GM21381 (cell line): ENCODE results near the gene BACH2.

Source experiments
- ATAC-seq: cut with Tn5 transposase; IDR thresholded peaks from one replicate; pipeline ENCODE4 v1.9.1; 2021; ENCODE audit warnings: mild to moderate bottlenecking, moderate library complexity; ENCODE audit not compliant: unreplicated experiment

The BACH2 gene

DNA sequence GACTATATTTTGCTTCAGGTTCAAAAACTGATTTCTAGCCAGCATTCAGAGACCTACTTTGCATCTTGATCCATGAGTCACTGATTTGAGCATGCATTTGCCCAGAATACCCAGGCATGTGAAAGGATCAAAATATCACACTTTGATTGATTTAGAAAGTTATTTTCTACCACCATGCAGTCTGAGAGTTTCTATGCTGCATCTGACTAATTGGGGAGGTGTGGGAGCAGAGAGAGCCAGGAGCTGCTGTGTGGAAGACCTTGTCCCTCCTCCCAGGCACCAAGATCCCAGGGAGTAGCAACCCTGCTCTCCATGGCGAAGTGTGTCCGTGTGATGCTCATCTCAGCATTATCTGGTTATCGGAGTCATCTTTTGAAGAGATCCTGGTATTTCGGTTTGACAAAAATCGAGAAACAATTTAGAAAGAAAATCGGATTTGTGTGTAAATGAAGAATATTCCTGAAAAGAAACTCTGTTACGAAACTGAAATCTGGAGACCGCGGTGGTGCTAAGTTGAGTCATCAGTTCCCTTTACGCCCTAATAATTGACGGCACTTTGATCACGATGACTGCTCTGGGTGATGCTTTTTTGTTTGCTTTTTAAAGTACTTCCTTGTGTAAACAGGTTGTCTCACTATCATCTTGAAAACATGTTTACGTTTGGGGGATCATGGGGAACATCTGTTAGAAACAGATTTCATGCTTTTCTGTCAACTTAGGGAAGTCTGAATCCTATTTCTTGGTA, 193.4 kb downstream of the BACH2 start:
- ATAC-seq = peak; percentile 79

DNA sequence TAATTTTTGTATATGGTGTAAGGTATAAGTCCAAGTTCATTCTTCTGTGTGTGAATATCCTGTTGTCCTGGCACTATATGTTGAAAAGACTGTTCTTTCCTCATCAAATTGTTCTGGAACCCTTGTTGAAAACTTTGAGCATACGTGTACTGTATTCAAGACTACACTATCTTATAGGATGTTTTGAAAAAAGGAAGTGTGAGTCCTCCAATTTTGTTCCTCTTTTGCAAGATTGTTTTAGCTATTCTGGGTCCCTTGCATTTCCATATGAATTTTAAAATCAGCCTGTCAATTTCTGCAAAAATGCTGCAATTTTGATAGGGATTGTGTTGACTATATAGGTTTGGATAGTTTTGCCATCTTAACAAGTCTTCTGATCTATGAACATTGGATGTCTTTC, 195.2 kb downstream of the BACH2 start:
- ATAC-seq = no peak

DNA sequence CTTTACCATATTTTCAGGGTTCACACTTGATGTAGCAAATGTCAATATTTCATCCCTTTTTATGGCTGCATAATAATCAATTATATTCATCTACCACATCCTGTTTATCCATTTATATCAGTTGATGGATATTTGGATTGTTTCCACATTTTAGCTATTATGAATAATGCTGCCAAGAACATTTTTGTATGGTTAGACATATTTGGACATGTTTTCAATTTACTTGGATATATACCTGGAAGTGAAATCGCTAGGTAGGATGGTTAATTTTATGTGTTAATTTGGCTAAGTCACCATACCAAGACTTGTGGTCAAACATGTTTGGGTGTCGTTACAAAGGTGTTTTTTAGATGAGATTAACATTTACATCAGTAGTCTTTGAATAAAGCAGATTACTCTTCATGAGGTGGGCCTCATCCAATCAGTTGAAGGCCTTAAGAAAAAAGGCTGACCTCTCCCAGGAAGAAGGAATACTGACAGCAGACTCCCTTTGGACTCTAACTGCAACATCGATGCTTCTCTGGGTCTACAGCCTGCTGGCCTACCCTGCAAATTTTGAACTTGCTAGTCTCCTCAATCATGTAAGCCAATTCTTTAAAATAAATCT, 196.5 kb downstream of the BACH2 start:
- ATAC-seq = no peak

DNA sequence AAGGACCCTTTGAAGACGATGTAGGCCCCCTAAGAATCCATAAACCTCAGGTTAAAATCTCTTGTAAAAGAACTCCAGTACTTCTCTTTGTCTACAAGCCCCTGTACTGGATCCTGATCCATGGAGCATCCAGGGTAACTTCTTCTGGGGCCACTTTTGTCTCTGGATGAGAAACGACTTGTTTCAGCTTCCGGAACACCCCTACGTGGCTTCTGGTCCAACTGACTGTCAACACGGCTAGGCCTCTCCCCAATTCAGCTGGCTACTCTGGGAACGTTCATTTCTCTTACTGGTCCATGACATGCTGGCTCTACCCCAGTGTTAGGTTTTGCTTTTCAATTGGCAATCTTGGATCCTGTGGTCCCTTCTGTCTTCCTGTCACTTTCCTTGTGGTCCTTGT, 198.0 kb downstream of the BACH2 start:
- ATAC-seq = no peak

DNA sequence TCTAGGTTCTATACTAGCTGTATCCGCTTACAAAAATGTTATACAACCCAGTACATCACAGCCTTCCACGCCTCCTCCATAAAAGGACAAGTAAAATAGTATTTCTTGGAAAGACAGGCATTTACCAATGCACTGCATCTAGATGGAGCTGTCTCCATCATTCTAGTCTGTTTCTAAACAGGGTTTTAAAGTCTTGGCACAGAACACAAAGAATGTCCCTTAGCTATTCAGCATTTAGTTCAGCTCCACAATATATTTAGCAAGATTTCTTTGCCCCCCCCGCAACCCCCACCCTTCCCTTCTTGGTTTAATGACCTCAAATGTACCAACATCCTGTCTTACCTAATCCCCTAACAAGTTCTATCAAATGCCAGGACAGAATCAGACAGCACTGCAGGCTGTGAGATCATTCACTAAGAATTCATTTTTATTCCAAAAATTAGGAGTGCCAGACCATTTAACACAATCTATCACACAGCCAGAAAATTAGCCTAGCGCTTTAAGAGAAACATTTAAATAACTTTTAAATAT, 198.6 kb downstream of the BACH2 start:
- ATAC-seq = no peak

DNA sequence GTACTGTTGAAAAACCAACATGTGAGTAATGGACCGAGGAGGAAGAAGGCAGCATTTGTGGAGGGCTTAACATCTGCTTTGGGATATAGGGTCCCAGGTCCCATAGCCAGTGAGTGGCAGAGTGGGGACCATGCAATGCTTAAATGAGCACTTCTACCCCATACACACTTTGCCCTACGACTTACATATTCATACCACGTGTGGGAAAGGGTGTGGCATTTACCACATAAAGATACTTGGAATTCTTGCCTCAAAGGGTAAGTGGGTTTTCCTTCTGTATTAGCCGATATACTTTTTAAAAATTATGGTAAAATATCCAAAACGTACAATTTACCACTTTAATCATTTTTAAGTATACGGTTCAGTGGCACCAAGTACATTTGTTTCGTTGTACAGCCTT, 199.3 kb downstream of the BACH2 start:
- ATAC-seq = no peak

DNA sequence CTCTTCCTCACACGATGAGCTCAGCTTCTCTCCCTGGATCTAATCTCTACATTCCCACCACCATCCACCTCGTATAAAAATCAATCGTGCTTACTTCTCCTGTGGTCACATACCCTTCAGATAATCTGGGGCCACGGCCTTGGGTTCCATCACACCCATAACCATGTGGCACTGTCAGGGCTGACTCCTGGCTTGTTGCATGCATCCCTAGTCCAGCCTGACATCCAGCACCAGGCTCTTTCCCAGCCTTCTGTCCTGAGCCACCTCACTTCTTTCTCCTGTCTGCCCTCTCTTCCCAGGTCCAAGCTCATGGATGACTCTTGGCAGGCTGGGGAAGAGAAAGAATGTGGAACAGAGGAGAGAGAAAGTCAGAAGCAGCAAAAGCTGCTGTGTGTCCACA, 199.8 kb downstream of the BACH2 start:
- ATAC-seq = no peak

DNA sequence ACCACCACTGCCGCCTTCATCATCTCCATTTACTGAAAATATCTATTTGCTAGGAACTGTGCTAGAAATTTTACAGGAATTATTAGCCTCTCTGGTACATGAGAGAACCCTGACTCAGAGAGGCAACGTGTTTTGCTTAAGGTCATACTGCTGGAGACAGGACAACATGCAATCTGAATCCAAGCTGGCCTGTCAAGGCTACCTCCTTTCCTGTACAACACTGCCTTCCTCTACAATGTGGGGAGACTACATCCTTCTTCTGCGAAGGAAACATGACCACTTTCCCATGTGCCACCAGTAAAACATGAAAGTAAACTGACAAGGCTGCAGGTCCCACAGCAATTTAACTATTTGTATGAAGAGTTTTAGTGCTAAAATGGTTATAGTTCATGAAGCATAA, 200.9 kb downstream of the BACH2 start:
- ATAC-seq = no peak

DNA sequence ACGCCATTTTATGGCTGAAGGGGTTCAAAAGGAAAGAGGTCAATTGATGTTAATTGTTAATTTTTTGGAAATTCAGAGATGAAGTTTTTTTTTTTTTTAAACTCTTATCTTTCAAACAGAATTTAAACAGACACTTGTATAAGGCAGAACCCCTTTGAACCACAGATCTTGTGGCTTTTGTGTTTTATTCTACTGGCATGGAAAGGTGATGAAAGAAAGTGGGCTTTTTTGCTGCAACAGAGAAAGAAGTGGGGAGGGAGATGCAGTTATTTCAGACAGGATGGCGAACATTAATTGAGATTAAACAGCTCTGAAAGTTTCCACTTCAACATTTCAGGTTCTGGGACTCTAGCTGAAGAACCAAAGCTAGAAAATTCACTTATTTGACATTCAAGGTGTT, 201.5 kb downstream of the BACH2 start:
- no peak for ATAC-seq

DNA sequence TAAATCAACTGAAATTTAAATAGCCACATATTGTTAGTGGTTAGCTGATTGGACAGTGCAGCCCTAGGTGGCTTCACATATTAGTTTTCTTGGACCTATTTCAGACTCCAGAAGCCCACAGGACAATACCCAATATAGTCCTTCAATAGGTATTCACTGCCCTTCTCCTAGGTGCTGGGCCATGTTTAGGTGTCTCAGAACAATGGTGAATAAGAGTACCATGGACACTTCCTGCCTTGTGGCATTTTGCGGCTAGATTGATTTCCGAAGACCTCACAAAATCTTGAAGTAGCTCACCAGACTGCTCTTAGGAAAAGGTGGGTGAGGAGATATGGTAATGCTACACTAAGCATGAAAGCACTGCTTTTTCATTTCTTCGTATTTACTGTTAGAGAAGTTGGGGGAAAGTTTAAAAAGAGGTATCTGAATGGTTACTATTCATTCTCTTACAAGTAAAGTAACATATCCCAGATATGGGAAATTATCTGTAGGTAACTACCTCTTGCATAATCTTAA, 203.0 kb downstream of the BACH2 start:
- ATAC-seq = no peak

DNA sequence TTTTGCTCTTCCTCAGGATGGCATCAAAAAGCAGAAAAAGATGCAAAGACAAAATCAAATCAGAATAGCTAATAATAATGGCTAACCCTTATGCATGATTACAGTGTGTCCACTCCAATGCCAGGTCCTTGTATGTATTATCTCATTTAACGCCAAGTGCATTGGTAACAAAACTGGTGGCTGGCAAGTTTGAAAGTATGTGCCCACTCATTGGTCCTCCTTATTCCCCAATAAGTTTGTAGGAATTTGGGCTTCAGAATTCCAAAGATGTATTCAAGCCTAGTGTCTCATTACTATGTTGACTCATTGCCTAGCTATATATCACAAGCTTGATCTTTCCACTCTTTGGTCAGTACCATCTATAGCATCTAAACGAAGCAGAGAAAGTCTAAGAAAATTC, 205.8 kb downstream of the BACH2 start:
- ATAC-seq = no peak

DNA sequence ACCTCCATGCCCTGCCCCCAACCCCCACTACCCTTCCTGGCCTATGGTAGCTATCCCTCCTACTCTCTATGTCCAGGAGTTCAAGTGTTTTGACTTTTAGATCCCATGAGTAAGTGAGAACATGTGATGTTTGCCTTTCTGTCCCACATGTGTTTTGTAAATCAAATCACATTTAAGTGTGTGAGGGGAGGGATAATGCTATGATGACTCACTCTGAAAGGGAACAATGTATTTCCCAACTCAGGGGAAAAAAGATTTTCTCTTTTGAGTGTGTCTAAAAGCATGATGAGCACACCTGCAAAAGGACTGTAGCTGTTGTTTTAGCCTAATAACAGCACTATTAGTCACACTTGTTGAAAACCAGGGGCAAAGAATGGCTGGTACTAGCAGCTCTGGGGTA, 208.6 kb downstream of the BACH2 start:
- ATAC-seq = no peak

DNA sequence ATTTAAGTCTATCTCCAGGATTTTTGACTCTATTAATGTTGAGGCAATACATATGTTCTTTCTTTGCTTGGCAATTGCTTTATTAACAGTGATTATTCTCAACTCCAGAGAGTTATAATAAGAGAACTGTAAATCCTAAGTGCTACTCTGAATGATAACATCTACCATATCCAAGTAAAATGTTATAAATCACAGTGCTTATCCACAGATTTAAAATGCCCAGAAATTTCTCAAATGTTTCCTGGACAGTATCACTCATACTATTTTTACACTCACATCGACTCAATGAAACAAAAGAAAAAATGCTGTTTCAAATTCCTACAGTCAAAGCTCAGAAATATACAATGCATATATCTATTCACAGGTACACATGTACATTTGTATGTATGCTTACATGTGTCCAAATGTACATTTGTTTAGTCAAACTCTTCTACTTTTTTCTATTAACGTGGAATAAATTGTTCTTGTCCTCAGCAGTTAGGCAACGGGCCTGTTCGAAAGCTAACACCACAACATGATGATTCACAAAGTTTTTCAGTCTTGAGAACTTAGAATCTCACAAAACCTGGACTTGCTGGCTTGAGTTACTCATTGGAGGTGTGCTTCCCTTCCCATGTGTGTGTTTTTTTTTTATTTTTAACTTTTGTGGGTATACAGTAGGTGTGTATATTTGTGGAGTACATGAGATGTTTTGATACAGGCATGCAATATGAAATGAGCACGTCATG, 209.4 kb downstream of the BACH2 start:
- no peak for ATAC-seq

DNA sequence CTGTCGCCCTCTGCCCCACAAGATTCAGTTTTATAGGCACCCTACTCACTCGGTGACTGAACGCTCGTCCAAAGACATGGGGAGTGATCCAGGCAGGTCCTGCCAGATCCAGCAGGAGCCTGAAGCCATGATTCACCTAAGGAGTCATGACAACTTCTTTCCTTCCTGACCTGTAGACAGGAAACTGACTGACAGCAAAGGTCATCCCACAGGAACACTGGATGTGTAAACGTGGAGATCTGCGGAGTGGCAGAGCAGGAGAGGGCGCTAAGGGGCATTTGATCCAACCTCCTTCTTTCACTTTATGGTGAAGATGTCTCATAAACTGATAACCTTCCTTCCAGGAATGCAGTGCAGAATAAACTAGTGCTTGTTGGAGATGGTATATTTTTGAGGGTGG, 210.1 kb downstream of the BACH2 start:
- ATAC-seq = no peak

DNA sequence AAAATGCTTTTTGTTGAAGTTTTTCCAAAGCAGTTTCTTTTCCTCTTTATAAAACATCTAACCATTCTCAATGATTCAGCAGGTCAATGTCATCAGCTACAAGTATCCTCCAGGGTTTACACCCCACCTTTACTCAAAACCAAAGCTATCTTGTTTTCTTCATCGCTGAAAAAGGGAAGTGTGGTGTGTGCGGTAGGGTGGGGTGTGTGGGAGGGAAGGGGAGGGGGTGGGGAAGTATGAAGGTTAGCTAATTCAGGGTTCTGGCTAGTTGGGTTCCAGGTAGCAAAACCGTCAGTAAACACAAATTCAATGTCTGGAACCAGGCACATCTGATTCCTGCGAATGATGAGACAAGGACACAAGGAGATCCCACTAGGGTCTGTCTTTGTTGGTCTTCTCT, 212.8 kb downstream of the BACH2 start:
- ATAC-seq = peak; percentile 49

DNA sequence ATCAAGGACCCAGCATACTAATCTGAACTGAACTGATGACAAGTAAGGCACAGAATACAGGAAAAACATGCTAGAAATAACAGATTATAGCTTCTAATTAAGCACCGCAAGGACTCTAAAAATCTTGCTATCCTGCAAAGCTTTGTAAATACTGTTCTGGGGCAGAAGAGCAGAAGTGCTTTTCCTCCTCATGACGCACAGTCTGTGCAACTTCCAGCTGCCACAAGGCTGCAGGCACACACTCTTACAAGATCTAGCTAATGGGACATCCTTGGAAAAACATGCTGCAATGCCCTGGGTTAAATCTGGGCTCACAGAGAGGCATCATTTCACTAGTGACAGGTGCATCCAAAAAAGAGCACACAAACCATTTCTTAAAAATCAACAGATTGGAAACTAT, 213.8 kb downstream of the BACH2 start:
- ATAC-seq = no peak

DNA sequence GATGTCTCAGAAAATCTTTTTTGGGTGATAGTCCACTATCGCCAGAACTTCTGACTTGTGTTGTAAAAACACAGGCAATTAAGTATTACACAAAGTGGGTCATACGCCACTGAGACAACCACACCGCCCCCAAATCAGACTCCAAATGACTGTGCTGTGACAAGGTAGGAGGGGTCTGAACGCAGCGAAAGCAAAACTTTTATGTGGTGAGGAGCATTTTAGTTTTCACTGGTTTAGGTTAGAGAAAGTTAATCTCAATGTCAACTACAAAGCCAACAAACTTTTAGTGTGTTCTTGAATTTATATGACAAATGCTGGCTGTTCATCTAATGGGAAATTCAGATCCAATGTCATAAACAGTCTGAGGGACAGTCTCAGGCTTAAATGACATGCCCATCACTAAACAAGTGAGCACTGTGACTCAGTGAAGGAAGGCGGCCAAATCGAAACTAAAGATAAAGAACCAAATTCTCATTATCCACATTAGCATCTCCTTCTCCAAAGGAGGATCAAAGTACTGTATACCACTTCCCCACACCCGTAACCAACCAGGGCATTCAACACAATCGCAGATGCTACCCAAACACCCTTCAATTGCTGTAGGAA, 215.7 kb downstream of the BACH2 start:
- ATAC-seq = peak; percentile 75

DNA sequence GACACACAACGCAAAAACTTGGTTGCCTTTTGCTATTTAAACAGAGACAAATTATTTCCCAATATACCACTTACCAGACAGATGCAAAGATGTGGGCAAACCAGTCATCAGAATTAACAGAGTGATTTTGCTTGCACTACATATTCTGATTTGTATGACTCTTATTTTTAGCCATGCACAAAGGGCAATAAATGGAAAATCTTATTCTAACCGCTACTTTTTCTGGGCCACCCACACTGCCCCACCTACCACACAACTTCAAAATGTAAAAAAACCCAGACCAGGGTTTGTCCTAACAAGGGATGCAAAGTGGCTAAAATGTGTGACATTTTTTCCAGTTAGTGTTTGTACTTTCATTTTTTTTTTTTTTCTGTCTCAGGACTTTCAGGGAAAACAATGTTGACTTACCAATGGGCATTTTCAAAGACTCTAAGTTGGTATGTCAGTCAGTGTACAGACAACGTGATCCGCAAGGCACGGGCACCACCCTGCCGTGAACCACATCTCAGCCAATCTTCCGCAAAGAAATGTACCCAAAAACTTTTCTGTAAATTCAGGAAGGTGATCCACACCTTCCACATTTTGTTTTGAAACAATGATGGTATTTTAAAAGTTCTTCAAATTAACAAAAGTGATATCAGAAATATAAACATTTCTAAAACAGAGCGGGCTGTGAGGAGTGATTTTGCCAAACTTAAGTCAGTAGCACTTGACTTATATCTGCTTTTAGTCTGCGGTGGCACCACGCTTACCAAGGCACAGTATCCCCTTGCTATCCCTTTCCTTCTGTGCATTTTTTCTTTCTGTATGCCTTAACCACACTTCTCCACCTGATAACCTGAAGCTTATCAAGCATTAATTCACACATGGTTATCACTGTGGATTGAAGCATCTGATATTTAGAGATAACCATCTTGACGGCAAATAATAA, 216.8 kb downstream of the BACH2 start:
- ATAC-seq = no peak

DNA sequence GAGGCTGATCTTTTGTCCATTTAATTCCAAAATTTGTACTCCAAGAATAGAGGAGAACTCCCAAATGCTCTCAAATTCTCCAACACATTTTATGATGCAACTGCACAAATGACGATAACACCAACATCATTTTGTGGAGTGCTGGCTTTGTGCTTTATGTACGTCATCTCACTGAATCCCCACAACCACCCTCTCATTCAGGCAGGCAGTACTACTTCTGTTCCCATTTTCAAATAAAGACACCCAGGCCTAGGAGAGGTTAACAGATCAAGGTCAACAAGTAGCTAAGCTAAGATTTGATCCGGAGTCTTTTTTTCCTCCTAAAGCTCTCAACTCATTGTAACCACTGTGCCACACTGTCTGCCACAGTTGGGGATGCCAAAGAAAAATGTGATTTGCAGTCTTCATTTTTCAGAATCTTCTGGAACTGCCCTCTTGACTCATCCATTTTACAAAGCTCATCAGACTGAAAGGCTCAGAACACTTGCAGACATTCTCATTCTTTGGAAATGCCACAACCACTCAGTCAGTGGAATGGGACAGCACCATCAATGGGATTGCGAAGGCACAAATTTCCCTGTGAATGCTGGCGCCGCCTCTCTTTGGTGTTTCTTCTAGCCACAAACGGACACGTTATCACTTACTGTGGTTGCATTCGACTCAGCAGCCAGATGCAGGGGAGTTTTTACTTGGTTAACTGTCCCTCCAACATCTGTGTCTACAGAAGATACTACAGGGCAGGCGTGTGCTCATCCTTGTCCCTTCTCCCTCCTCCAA, 217.9 kb downstream of the BACH2 start:
- no peak for ATAC-seq
